Stimulated activated CD8-positive, alpha-beta memory T cell treated with anti-CD3 and anti-CD28 coated beads, Interleukin-7, amount 100 ng/mL, for 1 hour (primary cell): ENCODE results near the gene DDX56.
A peak's percentile ranks its signal among the peaks of the same experiment; 100 is the strongest.
"Not testable (repeated sequence)": the region's sequence is repeated elsewhere in the genome, so short reads cannot be mapped to it uniquely, and the experiment has no call there.

Experiments
- DNase-seq, 2 donors: peaks; one replicate each; pipeline ENCODE4 v3.0.0-alpha.2; 2020; ENCODE audit warnings: low read depth in 2 of 2

Gene DDX56

DNA sequence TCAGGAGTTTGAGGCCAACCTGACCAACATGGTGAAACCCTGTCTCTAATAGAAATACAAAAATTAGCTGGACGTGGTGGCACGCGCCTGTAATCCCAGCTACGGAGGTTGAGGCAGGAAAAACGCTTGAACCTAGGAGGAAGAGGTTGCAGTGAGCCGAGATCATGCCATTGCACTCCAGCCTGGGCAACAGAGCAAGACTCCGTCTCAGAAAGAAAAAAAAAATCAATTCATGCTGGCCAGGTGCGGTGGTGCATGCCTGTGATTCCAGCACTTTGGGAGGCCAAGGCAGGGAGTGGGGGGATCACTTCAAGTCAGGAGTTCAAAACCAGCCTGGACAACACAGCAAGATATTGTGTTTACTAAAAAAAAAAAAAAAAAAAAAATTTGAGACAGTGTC is 23.5 kb upstream of the DDX56 start:
- not testable (repeated sequence) for DNase-seq

DNA sequence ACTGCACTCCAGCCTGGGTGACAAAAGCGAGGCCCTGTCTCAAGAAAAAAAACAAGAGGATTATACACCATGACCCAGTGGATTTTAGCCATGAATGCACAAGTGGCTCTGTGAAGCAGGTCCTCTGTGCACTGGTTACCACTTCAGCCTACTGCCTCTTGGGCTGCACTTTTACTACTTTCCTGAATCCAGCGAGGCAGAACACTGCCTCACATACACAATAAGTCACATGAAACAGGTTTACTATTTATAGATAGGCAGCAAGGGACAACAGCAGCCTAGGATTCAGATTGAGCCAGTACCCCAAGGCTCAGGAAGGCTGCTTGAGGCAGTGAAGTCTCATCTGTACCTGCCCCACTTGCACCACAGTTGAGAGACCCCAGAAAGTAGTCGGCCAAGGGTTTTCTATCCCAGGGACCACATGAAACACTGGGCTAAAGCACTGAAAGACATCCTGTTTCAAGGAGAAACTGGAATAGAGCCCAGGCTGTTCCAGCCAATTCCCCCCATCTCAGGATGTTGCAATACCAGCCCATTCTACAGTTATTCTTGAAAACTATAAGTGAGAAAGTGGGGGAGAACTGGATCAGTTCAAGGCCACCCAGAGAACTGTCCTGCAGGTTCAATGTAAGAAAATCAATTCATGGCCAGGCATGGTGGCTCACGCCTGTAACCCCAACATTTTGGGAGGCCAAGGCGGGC is 22.4 kb upstream of the DDX56 start:
- DNase-seq: no peak

DNA sequence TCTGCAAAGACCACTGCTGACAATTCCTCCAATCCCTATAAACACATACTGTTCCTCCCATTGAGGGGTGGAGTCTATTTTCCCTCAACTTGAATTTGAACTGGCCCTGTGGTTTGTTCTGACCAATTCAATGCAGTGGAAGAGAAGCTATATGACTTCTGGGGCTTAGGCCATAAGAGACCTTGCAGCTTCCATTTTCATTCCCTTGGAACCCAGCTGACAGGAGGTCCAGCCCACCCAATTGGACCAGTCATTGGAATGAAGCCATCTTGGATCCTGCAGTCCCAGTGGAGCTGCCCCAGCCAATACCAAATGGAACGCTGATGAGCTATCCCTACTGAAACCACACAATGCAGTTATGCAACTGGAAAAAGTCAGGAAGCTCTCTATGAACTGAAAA is 17.2 kb upstream of the DDX56 start:
- DNase-seq: no peak

DNA sequence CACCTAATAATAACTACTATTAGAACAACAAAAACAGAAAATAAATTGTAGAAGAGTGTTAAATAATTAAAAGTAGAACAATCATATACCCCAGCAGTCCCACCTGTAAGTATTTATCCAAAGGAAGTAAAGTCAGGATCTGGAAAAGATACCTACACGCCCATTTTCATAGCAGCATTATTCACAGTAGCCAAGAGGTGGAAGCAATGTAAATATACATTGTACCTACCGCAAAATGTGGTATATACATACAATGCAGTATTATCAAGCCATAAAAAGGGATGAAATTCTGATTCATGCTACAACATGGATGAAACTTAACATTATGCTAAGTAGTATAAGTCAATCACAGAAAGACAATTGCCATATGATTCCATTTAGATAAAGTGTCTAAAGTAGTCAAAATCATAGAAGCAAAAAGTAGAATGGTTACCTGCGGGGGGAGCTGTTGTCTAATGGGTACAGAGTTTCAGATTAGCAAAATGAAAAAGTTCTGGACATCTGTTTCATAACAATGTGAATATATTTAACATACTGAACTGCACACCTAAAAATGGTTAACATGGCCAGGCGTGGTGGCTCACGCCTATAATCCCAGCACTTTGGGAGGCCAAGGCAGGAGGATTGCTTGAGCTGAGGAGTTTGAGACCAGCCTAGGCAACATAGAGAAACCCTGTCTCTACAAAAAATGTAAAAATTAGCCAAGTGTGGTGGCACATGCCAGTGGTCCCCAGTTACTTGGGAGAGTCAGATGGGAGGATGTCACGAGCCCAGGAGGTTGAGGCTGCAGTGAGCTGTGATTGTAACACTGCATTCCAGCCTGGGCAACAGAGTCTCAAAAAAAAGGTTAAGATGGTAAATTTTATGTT is 14.4 kb upstream of the DDX56 start:
- peak in 1 of 2 donors; percentile 41 for DNase-seq

- no peak for DNase-seq
These were observed 9.6 kb upstream of the DDX56 start for GRCh38 chr7:44583146-44583865.

GRCh38 chr7:44581879-44582603 is 8.3 kb upstream of the DDX56 start, which contains the start of gene TMED4:
TSS of gene TMED4 (minus strand) at chr7:44582231. CDS start at chr7:44582206, 25 bp downstream.
- DNase-seq: peak; percentile 100

- peak in 1 of 2 donors; percentile 9 for DNase-seq
These were observed 7.5 kb upstream of the DDX56 start for GRCh38 chr7:44580945-44581878.

- DNase-seq: no peak
These were observed 2.5 kb upstream of the DDX56 start for GRCh38 chr7:44576228-44576627.

DNA sequence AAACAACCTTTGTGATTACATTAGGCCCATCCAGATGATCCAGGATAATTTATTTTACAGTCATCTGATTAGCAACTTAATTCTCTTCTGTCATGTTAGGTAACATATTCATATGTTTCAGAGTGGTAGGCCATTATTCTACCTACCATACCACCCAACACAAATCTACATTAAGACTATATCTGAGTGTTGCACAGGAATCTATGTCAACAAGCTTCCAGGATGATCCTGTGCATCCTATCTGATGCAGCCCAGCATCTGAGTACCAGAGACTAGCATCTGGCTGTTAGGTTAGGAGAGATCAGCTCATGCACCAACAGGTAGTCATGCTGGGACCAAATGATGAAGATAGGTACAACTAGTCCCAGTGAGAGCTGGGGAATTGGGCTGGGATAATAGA is 1.3 kb upstream of the DDX56 start:
- no peak for DNase-seq

GRCh38 chr7:44574287-44574872 is 672 bp upstream of the DDX56 start:
- no peak for DNase-seq

DNA sequence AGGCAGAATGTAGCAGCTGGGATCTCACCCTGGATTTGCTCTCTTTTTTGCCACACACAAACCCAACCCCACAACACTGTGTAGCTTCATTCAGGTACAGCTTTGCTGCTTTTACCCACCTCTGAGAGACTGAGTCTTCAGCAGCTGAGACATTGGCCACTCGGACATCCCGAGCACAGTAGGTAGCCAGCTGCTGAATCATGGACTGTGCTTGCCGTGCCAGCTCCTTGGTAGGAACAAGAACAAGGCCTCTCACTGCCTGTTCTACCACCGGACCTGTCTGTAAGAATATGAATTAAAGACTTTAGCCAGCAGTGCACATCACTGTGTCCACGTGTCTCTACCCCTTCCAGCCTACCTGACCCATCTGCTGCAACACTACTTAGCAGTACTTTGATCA is 937 bp downstream of the DDX56 start:
- DNase-seq: no peak

DNA sequence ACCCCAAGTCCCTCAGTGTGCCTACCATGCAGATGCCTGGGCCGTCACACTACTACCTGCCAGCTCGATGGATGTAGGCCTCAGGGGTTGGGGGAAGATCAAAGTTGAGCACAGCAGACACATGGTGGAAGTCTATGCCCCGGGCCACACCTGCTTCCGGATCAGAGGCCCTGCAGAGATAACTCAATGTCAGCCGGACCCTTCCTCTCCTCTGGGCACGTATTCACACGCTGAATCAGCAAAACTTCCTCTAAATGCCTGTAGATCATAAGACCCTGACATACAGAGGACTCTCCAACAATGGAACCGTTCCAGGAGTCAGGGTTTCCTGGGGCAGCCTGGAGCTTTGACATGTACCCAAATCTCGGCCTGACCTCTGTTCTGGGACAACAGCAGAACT is 3.7 kb downstream of the DDX56 start:
- DNase-seq: no peak

GRCh38 chr7:44568771-44569560 is 4.7 kb downstream of the DDX56 start:
- DNase-seq: no peak

- no peak for DNase-seq
These were observed 5.8 kb downstream of the DDX56 start for GRCh38 chr7:44567884-44568283.

DNA sequence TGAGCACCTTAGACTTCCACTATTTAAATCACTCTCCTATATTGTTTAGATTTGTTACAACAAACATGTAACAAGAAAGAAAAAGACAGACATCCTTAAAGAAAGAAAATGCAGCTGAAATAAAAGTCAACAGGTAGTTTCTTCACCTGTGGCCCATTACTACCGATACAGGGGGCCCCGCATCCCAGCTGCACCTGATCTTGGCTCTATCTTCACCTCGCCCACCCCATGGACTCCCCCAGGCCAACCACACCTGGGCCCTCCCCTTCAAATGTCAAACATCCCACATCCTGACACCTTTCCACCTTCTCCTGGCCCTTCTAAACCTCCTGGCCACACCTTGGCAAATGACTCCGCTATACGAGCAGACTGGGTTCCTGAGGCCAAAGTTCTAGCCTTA is 7.0 kb downstream of the DDX56 start:
- no peak for DNase-seq

DNA sequence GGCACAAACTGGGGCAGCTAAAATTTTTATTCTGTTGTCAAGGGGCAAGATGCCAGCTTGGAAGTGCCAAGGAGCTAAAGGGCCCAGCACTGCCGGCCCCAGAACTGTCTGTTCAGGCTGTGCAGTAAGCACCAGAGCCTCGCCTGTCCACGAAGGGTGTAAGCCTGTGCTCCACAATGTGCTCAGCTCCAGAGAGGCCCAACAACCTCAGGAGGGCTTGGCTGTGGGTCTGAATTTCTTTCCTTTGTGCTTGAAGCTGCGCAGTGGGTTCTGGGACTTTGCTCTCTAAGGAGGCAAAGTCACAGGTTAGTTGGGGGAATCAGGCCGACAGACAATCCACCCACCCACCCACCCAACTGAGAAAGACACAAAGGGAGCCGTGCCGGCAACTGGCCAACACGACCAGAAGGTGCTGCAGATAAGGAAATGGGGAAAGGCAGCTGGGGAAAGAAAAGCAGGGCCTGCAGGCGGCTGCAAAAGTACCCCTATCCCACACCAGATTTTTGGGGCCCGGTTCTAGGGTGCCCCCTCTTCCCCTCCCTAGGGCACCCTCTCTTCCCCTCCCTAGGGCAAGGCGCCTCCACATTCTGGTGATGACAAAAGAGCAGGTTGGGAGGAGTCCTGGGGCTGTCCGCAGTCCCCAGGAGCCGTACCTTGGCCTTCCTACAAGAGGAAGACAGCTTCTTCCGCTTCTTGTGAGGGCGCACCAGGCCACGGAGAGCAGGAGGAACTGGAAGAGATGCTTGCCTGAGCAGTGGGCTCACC is 7.7 kb downstream of the DDX56 start:
- DNase-seq: no peak

- peak; percentile 27 to 38 for DNase-seq
These were observed 8.5 kb downstream of the DDX56 start for GRCh38 chr7:44565097-44565794.

DNA sequence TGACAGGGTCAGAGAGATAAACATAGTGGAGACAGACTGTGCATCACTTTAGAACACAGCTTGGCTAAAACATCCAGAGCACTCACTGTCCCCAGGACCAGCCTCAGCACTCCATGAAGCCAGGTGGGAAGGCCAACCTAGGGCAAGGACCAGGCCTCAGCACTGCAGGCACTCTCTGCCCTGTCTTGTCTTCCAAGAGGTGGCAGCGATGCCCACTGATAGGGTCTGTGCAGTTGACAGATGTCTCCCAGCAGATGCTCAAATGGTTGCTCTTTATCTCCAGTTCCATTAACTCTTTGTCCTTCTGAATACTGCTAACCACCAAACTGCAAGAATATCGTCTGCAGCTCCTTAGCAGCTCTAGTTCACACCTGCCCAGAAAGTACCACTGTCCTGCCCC is 9.1 kb downstream of the DDX56 start:
- DNase-seq: no peak
